ENCODE measurements around the gene TLE1.

TLE1 gene

GRCh38 chr9:81538890-81539289, 150.5 kb downstream of the TLE1 start:
- DNase-seq = no peak

GRCh38 chr9:81537964-81538363, 151.4 kb downstream of the TLE1 start:
- no peak for DNase-seq

GRCh38 chr9:81536242-81537025, 152.9 kb downstream of the TLE1 start:
- DNase-seq = no peak

GRCh38 chr9:81535542-81536241, 153.7 kb downstream of the TLE1 start:
- peak; percentile 44 for DNase-seq

GRCh38 chr9:81534138-81534875, 155.0 kb downstream of the TLE1 start:
- DNase-seq = no peak
